Measurements from ENCODE around the gene CCL27.

The CCL27 gene

GRCh38 chr9:34658461-34658860 lies 4.0 kb downstream of the CCL27 start:
- no peaks in the 10 kb centered on the region for H3K27me3 ChIP-seq (ENCODE audit: insufficient read depth, low read length, poor library complexity, severe bottlenecking)
- TF ChIP-seq EZH2phosphoT487 (IDR thresholded peaks at IDR 0.05; ENCODE audit: borderline replicate concordance): no peak
- TF ChIP-seq, protein P1, sequence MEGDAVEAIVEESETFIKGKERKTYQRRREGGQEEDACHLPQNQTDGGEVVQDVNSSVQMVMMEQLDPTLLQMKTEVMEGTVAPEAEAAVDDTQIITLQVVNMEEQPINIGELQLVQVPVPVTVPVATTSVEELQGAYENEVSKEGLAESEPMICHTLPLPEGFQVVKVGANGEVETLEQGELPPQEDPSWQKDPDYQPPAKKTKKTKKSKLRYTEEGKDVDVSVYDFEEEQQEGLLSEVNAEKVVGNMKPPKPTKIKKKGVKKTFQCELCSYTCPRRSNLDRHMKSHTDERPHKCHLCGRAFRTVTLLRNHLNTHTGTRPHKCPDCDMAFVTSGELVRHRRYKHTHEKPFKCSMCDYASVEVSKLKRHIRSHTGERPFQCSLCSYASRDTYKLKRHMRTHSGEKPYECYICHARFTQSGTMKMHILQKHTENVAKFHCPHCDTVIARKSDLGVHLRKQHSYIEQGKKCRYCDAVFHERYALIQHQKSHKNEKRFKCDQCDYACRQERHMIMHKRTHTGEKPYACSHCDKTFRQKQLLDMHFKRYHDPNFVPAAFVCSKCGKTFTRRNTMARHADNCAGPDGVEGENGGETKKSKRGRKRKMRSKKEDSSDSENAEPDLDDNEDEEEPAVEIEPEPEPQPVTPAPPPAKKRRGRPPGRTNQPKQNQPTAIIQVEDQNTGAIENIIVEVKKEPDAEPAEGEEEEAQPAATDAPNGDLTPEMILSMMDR (conservative IDR thresholded peaks at IDR 0.05; ENCODE audit: low read length): no peak
- H3K9me2 ChIP-seq (replicated peaks; ENCODE audit: low read depth, low read length): no peaks in the 10 kb centered on the region
- H3F3A ChIP-seq (ENCODE audit: low read depth): no peaks in the 10 kb centered on the region
- H3K9ac ChIP-seq (ENCODE audit: low read depth, low read length, poor library complexity, severe bottlenecking): no peak overlapping the region
- no peak overlapping the region for H2AFZ ChIP-seq (ENCODE audit: low read length)
- no peak overlapping the region for H3K4me2 ChIP-seq (ENCODE audit: low read depth, low read length, poor library complexity, severe bottlenecking)
- H4K20me1 ChIP-seq (ENCODE audit: insufficient read depth, low read length, poor library complexity, severe bottlenecking): no peaks in the 10 kb centered on the region
- H3K4me3 ChIP-seq (ENCODE audit: low read length, poor library complexity, severe bottlenecking): no peak overlapping the region
- H3K36me3 ChIP-seq (ENCODE audit: insufficient read depth, low read length): no peaks in the 10 kb centered on the region
- H3K4me1 ChIP-seq (ENCODE audit: insufficient read depth, low read length, poor library complexity, severe bottlenecking): peaks cover 3% of the 10 kb centered on the region
- no peaks in the 10 kb centered on the region for H3K79me2 ChIP-seq (ENCODE audit: insufficient read depth, low read length)
- H3K9me3 ChIP-seq (ENCODE audit: insufficient read depth, low read depth, low read length): no peaks in the 10 kb centered on the region

- Histone ChIP-seq H3K9me2 (replicated peaks; ENCODE audit: low read depth, low read length) (no peaks in the 10 kb centered on the region), H3K4me2 (ENCODE audit: low read depth, low read length, poor library complexity, severe bottlenecking) (no peak overlapping the region), H4K20me1 (ENCODE audit: insufficient read depth, low read length, poor library complexity, severe bottlenecking) (no peaks in the 10 kb centered on the region), H3K27me3 (ENCODE audit: insufficient read depth, low read length, poor library complexity, severe bottlenecking) (no peaks in the 10 kb centered on the region), H3K9me3 (ENCODE audit: insufficient read depth, low read depth, low read length) (no peaks in the 10 kb centered on the region), H3F3A (ENCODE audit: low read depth) (no peaks in the 10 kb centered on the region), H2AFZ (ENCODE audit: low read length) (no peak overlapping the region), H3K36me3 (ENCODE audit: insufficient read depth, low read length) (no peaks in the 10 kb centered on the region), H3K4me3 (ENCODE audit: low read length, poor library complexity, severe bottlenecking) (no peak overlapping the region), H3K4me1 (ENCODE audit: insufficient read depth, low read length, poor library complexity, severe bottlenecking) (no peaks in the 10 kb centered on the region), H3K9ac (ENCODE audit: low read depth, low read length, poor library complexity, severe bottlenecking) (no peak overlapping the region), H3K79me2 (ENCODE audit: insufficient read depth, low read length) (no peaks in the 10 kb centered on the region)
- TF ChIP-seq, protein P1 (conservative IDR thresholded peaks at IDR 0.05; ENCODE audit: low read length): no peak
- no peak for TF ChIP-seq EZH2phosphoT487 (IDR thresholded peaks at IDR 0.05; ENCODE audit: borderline replicate concordance)
These were observed 5.5 kb downstream of the CCL27 start for GRCh38 chr9:34656992-34657391.

GRCh38 chr9:34655394-34655793 lies 7.1 kb downstream of the CCL27 start:
- no peak overlapping the region for H3K4me2 ChIP-seq (ENCODE audit: low read depth, low read length, poor library complexity, severe bottlenecking)
- TF ChIP-seq EZH2phosphoT487 (IDR thresholded peaks at IDR 0.05; ENCODE audit: borderline replicate concordance): no peak
- TF ChIP-seq, protein P1 (conservative IDR thresholded peaks at IDR 0.05; ENCODE audit: low read length): no peak
- H3K36me3 ChIP-seq (ENCODE audit: insufficient read depth, low read length): no peaks in the 10 kb centered on the region
- H4K20me1 ChIP-seq (ENCODE audit: insufficient read depth, low read length, poor library complexity, severe bottlenecking): no peaks in the 10 kb centered on the region
- H3K4me3 ChIP-seq (ENCODE audit: low read length, poor library complexity, severe bottlenecking): no peak overlapping the region
- no peaks in the 10 kb centered on the region for H3K27me3 ChIP-seq (ENCODE audit: insufficient read depth, low read length, poor library complexity, severe bottlenecking)
- no peaks in the 10 kb centered on the region for H3F3A ChIP-seq (ENCODE audit: low read depth)
- H3K79me2 ChIP-seq (ENCODE audit: insufficient read depth, low read length): no peaks in the 10 kb centered on the region
- no peak overlapping the region for H2AFZ ChIP-seq (ENCODE audit: low read length)
- no peaks in the 10 kb centered on the region for H3K9me2 ChIP-seq (replicated peaks; ENCODE audit: low read depth, low read length)
- H3K9me3 ChIP-seq (ENCODE audit: insufficient read depth, low read depth, low read length): no peaks in the 10 kb centered on the region
- no peaks in the 10 kb centered on the region for H3K4me1 ChIP-seq (ENCODE audit: insufficient read depth, low read length, poor library complexity, severe bottlenecking)
- no peak overlapping the region for H3K9ac ChIP-seq (ENCODE audit: low read depth, low read length, poor library complexity, severe bottlenecking)
